H9 (cell line): Measurements from ENCODE around the gene NRG3. TPM values are rescaled to one million over a fixed set of nuclear protein-coding genes. Genes with fewer than 3 reads are reported as not detected.

ENCODE experiments used
- DNase-seq: peaks from one replicate; pipeline ENCODE4 v3.0.0-alpha.2; 2017
- H2AFZ ChIP-seq: one replicate; pipeline ENCODE4 v1.6.1; 2013; ENCODE audit warnings: mild to moderate bottlenecking, low read length, control low read depth, moderate library complexity
- H2AK5ac ChIP-seq: 2 replicates; pipeline ENCODE4 v1.6.1; 2013; ENCODE audit warnings: low read length, control low read depth, mixed read lengths; ENCODE audit not compliant: insufficient read length
- H2BK120ac ChIP-seq: one replicate; pipeline ENCODE4 v1.6.1; 2013; ENCODE audit warnings: low read depth, mild to moderate bottlenecking, low read length, control low read depth, inconsistent platforms; ENCODE audit not compliant: poor library complexity, severe bottlenecking
- H2BK12ac ChIP-seq: 2 replicates; pipeline ENCODE4 v1.6.1; 2013; ENCODE audit warnings: low read length, control low read depth, mixed read lengths, low read depth; ENCODE audit not compliant: insufficient read length
- H2BK15ac ChIP-seq: 2 replicates; pipeline ENCODE4 v1.6.1; 2013; ENCODE audit warnings: low read depth, low read length, control low read depth
- H2BK20ac ChIP-seq: one replicate; pipeline ENCODE4 v1.6.1; 2013; ENCODE audit warnings: low read depth, mild to moderate bottlenecking, low read length, control low read depth, inconsistent platforms; ENCODE audit not compliant: poor library complexity, severe bottlenecking
- H2BK5ac ChIP-seq: 2 replicates; pipeline ENCODE4 v1.6.1; 2013; ENCODE audit warnings: low read length, control low read depth, mixed read lengths; ENCODE audit not compliant: insufficient read length
- H3K14ac ChIP-seq: 2 replicates; pipeline ENCODE4 v1.6.1; 2013; ENCODE audit warnings: low read length, control low read depth; ENCODE audit not compliant: insufficient read depth
- H3K18ac ChIP-seq: 2 replicates; pipeline ENCODE4 v1.6.1; 2013; ENCODE audit warnings: low read depth, mild to moderate bottlenecking, mixed read lengths, low read length, control low read depth; ENCODE audit not compliant: insufficient read length
- H3K23ac ChIP-seq: 2 replicates; pipeline ENCODE4 v1.6.1; 2013; ENCODE audit warnings: low read length, control low read depth, mixed read lengths, low read depth; ENCODE audit not compliant: insufficient read length
- H3K23me2 ChIP-seq: 2 replicates; pipeline ENCODE4 v1.6.1; 2013; ENCODE audit warnings: low read depth, mild to moderate bottlenecking, mixed read lengths, low read length, control low read depth; ENCODE audit not compliant: insufficient read length, poor library complexity, severe bottlenecking
- H3K27ac ChIP-seq: 2 replicates; pipeline ENCODE4 v1.5.1; 2013; ENCODE audit warnings: low read length, control low read depth, mixed read lengths, low read depth; ENCODE audit not compliant: insufficient read length
- H3K27me3 ChIP-seq: 2 replicates; pipeline ENCODE4 v1.6.1; 2013; ENCODE audit warnings: low read length, control low read depth, inconsistent platforms; ENCODE audit not compliant: insufficient read depth
- H3K4ac ChIP-seq: 2 replicates; pipeline ENCODE4 v1.6.1; 2013; ENCODE audit warnings: low read depth, mild to moderate bottlenecking, control low read depth, inconsistent platforms, low read length, moderate library complexity
- H3K4me1 ChIP-seq: 2 replicates; pipeline ENCODE4 v1.6.1; 2013; ENCODE audit warnings: low read length, control low read depth, inconsistent platforms; ENCODE audit not compliant: insufficient read depth
- H3K4me2 ChIP-seq: 2 replicates; pipeline ENCODE4 v1.6.1; 2013; ENCODE audit warnings: low read length, control low read depth, mixed read lengths; ENCODE audit not compliant: insufficient read length, insufficient read depth
- H3K56ac ChIP-seq: 2 replicates; pipeline ENCODE4 v1.6.1; 2013; ENCODE audit warnings: low read depth, mild to moderate bottlenecking, mixed read lengths, low read length, control low read depth; ENCODE audit not compliant: insufficient read length
- H3K79me1 ChIP-seq: 2 replicates; pipeline ENCODE4 v1.6.1; 2013; ENCODE audit warnings: low read depth, mild to moderate bottlenecking, moderate library complexity, low read length, control low read depth, inconsistent platforms; ENCODE audit not compliant: insufficient read depth, poor library complexity, severe bottlenecking
- H3K79me2 ChIP-seq: 2 replicates; pipeline ENCODE4 v1.6.1; 2013; ENCODE audit warnings: low read length, control low read depth, inconsistent platforms; ENCODE audit not compliant: insufficient read depth
- H3K9ac ChIP-seq: 2 replicates; pipeline ENCODE4 v1.6.1; 2013; ENCODE audit warnings: low read length, control low read depth, mixed read lengths; ENCODE audit not compliant: insufficient read length; ENCODE audit errors: extremely low read depth
- H3K9me3 ChIP-seq: one replicate; pipeline ENCODE4 v1.6.1; 2013; ENCODE audit warnings: low read depth, low read length, inconsistent platforms; ENCODE audit not compliant: control insufficient read depth
- H3T11ph ChIP-seq: one replicate; pipeline ENCODE4 v1.6.1; 2013; ENCODE audit warnings: mild to moderate bottlenecking, low read length, control low read depth, inconsistent platforms
- H4K20me1 ChIP-seq: one replicate; pipeline ENCODE4 v1.6.1; 2013; ENCODE audit not compliant: control insufficient read depth, insufficient read length, insufficient read depth
- H4K5ac ChIP-seq: 2 replicates; pipeline ENCODE4 v1.6.1; 2013; ENCODE audit warnings: low read depth, mild to moderate bottlenecking, mixed read lengths, low read length, control low read depth; ENCODE audit not compliant: insufficient read length
- H4K8ac ChIP-seq: replicated peaks from 2 replicates; pipeline ENCODE4 v1.6.1; 2013; ENCODE audit warnings: low read length, control low read depth, mixed read lengths, low read depth; ENCODE audit not compliant: insufficient read length
- H4K91ac ChIP-seq: 2 replicates; pipeline ENCODE4 v1.6.1; 2013; ENCODE audit warnings: low read depth, mild to moderate bottlenecking, moderate library complexity, mixed read lengths, low read length, control low read depth; ENCODE audit not compliant: insufficient read length
- H3K27ac Mint-ChIP-seq, 3 experiments: 2 replicates in 2 of 3; 3 replicates in 1 of 3; pipeline ENCODE4 v1.8.0; 2020 to 2021; ENCODE audit warnings: mixed read lengths in 3 of 3, mild to moderate bottlenecking in 1 of 3, moderate library complexity in 1 of 3
- H3K27me3 Mint-ChIP-seq: 2 replicates; pipeline ENCODE4 v1.8.0; 2021; ENCODE audit warnings: low read depth, mild to moderate bottlenecking, moderate library complexity, mixed read lengths
- H3K36me3 Mint-ChIP-seq, 3 experiments: 2 replicates in 2 of 3; 3 replicates in 1 of 3; pipeline ENCODE4 v1.8.0; 2020 to 2021; ENCODE audit warnings: low read depth in 3 of 3, mixed read lengths in 3 of 3; ENCODE audit not compliant: insufficient read depth in 1 of 3
- H3K4me1 Mint-ChIP-seq, 2 experiments: 2 replicates each; pipeline ENCODE4 v1.8.0; 2020; ENCODE audit warnings: mixed read lengths in 2 of 2
- H3K4me3 Mint-ChIP-seq, 2 experiments: 2 replicates in 1 of 2; 3 replicates in 1 of 2; pipeline ENCODE4 v1.8.0; 2020 to 2021; ENCODE audit warnings: mild to moderate bottlenecking in 2 of 2, mixed read lengths in 2 of 2, moderate library complexity in 1 of 2
- H3K9me3 Mint-ChIP-seq, 2 experiments: 2 replicates in 1 of 2; 3 replicates in 1 of 2; pipeline ENCODE4 v1.8.0; 2020; ENCODE audit warnings: mild to moderate bottlenecking in 2 of 2, mixed read lengths in 2 of 2, moderate library complexity in 1 of 2
- WGBS: extraction: QIAGEN DNeasy Blood & Tissue Kit; methylation state at CpG from one replicate; pipeline ENCODE4 v1.1.7; 2013; ENCODE audit warnings: missing lambda C conversion rate, low lambda C conversion rate, mixed read lengths; ENCODE audit not compliant: insufficient read length; ENCODE audit errors: extremely low coverage; 5-methylcytosine and 5-hydroxymethylcytosine counted together
- total RNA-seq: library from RNA; stranded (reverse); gene quantifications from 2 replicates; pipeline ENCODE4 v1.2.1, GENCODE V29; 2021
- TF ChIP-seq, protein P1 (sequence below): fragments of 200-600 bp; sonication (generic); conservative IDR thresholded peaks from 3 replicates; pipeline ENCODE4 v1.8.0; 2021; ENCODE audit warnings: antibody characterized with exemption, mild to moderate bottlenecking

NRG3 gene
- total RNA-seq, 1 experiment from 2014 or later = 1.6 TPM

GRCh38 chr10:81885491-81885890 is 10.5 kb downstream of the NRG3 start:
- H3T11ph ChIP-seq = no peak overlapping the region
- H3K14ac ChIP-seq = no peak overlapping the region
- no peak overlapping the region for H3K27ac Mint-ChIP-seq
- H3K56ac ChIP-seq = no peak overlapping the region
- no peak overlapping the region for H3K27ac ChIP-seq
- H3K23me2 ChIP-seq = no peaks in the 10 kb centered on the region
- no peak overlapping the region for H2AK5ac ChIP-seq
- no peak overlapping the region for H2BK5ac ChIP-seq
- TF ChIP-seq, protein P1, sequence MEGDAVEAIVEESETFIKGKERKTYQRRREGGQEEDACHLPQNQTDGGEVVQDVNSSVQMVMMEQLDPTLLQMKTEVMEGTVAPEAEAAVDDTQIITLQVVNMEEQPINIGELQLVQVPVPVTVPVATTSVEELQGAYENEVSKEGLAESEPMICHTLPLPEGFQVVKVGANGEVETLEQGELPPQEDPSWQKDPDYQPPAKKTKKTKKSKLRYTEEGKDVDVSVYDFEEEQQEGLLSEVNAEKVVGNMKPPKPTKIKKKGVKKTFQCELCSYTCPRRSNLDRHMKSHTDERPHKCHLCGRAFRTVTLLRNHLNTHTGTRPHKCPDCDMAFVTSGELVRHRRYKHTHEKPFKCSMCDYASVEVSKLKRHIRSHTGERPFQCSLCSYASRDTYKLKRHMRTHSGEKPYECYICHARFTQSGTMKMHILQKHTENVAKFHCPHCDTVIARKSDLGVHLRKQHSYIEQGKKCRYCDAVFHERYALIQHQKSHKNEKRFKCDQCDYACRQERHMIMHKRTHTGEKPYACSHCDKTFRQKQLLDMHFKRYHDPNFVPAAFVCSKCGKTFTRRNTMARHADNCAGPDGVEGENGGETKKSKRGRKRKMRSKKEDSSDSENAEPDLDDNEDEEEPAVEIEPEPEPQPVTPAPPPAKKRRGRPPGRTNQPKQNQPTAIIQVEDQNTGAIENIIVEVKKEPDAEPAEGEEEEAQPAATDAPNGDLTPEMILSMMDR = no peak
- no peak overlapping the region for H2BK15ac ChIP-seq
- no peak overlapping the region for H4K5ac ChIP-seq
- no peak for DNase-seq
- no peak overlapping the region for H3K4ac ChIP-seq
- H3K79me1 ChIP-seq = no peaks in the 10 kb centered on the region
- H3K9me3 ChIP-seq = no peaks in the 10 kb centered on the region
- H3K79me2 ChIP-seq = no peaks in the 10 kb centered on the region
- no peak overlapping the region for H3K23ac ChIP-seq
- no peak overlapping the region for H3K4me3 Mint-ChIP-seq
- peaks cover 21 to 37% of the 10 kb centered on the region in 2 experiments for H3K4me1 Mint-ChIP-seq
- H3K9me3 Mint-ChIP-seq = no peaks in the 10 kb centered on the region
- no peak overlapping the region for H3K18ac ChIP-seq
- no peak overlapping the region for H4K8ac ChIP-seq
- no peak overlapping the region for H2AFZ ChIP-seq
- H2BK120ac ChIP-seq = no peak overlapping the region
- WGBS = no CpG with 5 or more reads among the region's 2 CpGs
- no peak overlapping the region for H2BK12ac ChIP-seq
- no peak overlapping the region for H3K4me2 ChIP-seq
- no peak overlapping the region for H4K91ac ChIP-seq
- H3K27me3 Mint-ChIP-seq = no peaks in the 10 kb centered on the region
- H3K27me3 ChIP-seq = no peaks in the 10 kb centered on the region
- H3K4me1 ChIP-seq = no peaks in the 10 kb centered on the region; the same call in 1 of the 2 replicates
- no peaks in the 10 kb centered on the region for H4K20me1 ChIP-seq
- no peak overlapping the region for H2BK20ac ChIP-seq
- no peaks in the 10 kb centered on the region for H3K36me3 Mint-ChIP-seq
- H3K9ac ChIP-seq = no peak overlapping the region
